ENCODE measurements around the gene TMEM52B.
A peak's percentile ranks its signal among the peaks of the same experiment; 100 is the strongest.
"Not testable (repeated sequence)": the region's sequence is repeated elsewhere in the genome, so short reads cannot be mapped to it uniquely, and the experiment has no call there.

TMEM52B gene

DNA sequence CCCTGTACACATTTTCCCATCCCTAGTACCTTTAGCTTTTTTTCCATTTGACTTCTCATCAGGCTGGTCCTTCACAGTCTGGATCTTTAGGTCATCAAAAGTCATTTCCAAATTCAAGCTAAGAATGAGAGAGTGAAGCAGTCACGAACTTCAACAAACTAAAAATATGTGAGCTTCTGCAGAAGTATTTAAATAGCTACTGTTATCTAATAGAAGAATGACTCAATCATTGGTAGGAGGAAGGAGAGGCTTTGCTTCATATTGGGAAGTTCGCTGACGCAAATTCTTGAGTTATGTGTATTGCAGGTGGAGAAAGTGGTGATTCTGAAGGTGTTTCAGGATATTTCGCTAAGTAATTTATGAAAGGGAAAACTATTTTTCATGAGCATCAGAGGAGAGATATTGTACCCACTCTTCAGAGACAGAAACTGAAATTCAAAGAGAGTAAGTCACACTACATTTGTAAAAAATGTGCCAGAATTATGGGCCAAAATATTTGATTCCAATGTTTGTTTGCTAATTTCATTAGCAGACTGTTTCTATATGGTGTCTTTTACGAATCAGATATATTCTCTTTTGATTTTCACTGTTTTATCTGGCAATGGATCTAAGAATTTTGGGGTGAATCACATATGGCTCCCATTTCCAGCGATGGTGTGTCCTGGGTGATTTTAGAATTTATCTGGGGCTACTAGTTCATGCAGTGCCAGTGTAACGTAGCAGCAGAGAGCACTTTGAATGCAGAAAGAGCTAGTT, 6.7 kb upstream of the TMEM52B start, which contains the start of gene OLR1:
Gene OLR1 (minus strand): TSS at position 160 of the 756 bp plus-strand sequence. CDS start 55 bp downstream, at position 105.
- no peak for DNase-seq

DNA sequence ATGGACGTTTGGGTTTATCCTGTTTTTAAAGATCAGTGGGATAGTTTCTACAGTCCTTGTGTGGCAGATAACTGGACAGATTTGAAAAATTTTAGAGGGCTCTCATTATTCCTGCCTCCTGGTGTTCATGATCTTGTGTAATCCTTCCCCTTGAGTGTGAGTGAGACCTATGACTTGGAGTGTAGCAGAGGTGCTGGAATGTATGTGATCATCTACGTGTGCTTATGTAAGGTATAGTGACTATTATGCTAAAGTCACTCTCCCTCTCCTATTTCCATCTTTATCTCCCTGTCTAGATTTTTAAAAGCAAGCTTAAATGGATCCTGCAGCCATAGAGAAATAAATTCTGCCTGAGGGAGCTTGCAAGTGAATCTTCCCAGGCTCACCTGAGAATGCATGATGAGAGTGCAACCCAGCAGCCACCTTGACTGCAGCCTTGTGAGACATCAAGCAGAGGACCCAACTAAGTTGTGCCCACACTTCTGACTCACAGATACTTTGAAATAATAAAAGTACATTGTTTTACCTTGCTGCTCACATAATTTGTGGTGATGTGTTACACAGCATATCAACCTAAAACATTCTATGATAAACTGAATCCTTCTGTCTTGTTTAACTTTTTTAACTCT, 3.7 kb upstream of the TMEM52B start:
- no peak for DNase-seq

DNA sequence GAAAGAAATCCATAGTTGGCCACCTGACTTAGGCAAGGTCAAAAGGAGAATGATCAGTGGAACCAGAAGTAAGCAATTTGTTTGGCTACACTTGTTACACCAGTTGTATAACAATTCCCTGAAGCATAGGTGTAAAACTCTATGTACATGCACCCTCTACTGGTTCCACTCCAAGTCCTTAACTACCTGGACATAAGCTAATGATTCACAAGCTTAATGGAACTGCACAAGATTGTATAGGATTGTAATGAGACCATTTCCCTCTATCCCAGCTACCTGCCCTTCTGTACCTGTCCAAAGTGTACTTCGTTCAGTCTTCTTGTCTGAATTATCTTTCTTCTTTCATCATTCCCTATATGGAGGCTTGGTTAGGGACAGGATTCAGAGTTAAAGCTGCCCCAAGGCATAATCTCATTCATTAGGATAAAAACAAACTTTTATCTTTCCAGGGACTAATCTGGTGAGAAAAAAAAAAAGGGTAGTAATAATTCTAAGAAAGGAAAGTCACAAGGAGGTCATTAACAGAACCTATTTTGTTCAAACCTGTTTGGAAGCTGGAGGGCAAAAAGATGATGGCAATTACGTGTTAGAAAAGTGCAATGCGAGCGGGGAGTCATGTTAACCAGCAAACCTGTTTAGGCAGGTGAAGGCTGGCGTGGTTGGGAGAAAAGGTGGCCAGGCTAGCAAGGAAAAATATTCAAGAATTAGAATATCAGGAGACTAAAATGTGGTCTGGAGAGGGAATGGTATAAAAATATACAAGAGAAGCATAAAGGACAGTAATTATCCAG, 2.8 kb upstream of the TMEM52B start:
- DNase-seq = no peak

DNA sequence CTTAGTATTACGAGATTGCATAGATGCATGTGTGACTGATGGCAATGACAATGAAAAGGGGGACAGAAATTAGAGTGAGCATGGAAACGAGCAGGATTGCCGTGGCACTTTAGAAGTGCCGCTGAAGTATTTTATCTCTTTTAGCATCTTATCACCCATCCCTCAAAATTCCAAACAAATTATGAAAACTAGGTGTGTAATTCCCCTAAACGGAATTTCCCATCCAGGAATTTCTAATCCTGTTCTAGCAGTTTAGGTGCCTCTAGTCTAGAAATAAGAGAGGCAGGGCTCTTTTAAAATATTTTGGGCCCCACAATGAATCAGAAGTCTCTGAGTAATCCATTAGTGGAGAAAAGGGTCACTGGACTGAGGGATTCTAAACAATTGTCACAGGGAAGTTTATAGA, 947 bp downstream of the TMEM52B start:
- DNase-seq = no peak

GRCh38 chr12:10182354-10183049, 3.7 kb downstream of the TMEM52B start:
- DNase-seq = no peak

GRCh38 chr12:10184261-10184843, 5.5 kb downstream of the TMEM52B start:
- DNase-seq = no peak

GRCh38 chr12:10186299-10186698, 7.5 kb downstream of the TMEM52B start:
- DNase-seq = no peak

DNA sequence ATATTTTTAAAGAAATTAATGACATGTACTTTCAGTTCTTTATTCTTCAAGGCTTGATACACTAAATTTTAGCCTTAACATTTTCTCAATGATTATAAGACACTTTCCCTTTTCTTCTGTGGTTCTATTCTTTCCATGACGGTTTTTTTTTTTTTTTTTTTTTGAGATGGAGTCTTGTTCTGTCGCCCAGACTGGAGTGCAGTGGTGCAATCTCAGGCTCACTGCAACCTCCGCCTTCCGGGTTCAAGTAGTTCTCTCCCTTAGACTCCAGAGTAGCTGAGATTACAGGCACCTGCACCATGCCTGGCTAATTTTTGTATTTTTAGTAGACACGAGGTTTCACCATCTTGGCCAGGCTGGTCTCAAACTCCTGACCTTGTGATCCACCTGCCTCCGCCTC, 8.1 kb downstream of the TMEM52B start:
- DNase-seq = not testable (repeated sequence)

- DNase-seq = no peak
Observed at GRCh38 chr12:10189653-10190052, 10.8 kb downstream of the TMEM52B start.

- peak; percentile 70 for DNase-seq
Observed at GRCh38 chr12:10190558-10191388, 11.9 kb downstream of the TMEM52B start.

GRCh38 chr12:10191865-10192264, 13.0 kb downstream of the TMEM52B start:
- DNase-seq = no peak

- no peak for DNase-seq
Observed at GRCh38 chr12:10194160-10194670, 15.4 kb downstream of the TMEM52B start.

- no peak for DNase-seq
Observed at GRCh38 chr12:10196210-10196609, 17.4 kb downstream of the TMEM52B start.

GRCh38 chr12:10197879-10198278, 19.0 kb downstream of the TMEM52B start:
- DNase-seq = no peak

- DNase-seq = not testable (repeated sequence)
Observed at GRCh38 chr12:10204495-10204894, 25.7 kb downstream of the TMEM52B start.

- DNase-seq = no peak
Observed at GRCh38 chr12:10205220-10205807, 26.5 kb downstream of the TMEM52B start.

DNA sequence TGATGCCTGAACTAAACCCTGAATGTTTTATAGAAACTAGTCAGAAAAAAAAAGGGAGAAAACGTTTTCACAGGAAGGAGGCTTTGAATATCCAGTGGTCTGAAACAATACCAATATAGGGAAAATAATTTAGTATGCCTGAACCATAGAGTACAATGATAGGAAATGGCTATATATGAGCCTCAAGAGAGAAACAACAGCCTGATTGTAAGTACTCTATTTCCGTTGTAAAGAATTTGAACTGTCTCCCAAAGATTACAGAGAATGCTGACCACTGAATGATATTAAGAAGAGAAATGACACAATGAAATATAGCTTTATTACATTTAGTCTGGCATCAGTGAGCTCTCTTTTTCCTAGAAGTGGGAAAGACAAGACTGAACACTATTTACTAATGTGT, 28.3 kb downstream of the TMEM52B start:
- no peak for DNase-seq

DNA sequence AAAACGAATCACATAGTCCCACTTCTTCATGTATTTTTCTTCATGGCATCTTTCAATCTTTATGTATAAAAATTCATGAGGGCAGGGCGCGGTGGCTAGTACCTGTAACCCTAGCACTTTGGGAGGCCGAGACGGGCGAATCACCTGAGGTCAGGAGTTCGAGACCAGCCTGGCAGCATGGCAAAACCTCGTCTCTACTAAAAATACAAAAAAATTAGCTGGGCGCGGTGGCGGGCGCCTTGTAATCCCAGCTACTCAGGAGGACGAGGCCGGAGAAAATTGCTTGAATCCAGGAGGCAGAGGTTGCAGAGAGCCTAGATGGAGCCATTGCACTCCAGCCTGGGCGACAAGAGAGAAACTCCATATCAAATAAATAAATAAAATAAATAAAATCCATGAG, 31.4 kb downstream of the TMEM52B start:
- no peak for DNase-seq

DNA sequence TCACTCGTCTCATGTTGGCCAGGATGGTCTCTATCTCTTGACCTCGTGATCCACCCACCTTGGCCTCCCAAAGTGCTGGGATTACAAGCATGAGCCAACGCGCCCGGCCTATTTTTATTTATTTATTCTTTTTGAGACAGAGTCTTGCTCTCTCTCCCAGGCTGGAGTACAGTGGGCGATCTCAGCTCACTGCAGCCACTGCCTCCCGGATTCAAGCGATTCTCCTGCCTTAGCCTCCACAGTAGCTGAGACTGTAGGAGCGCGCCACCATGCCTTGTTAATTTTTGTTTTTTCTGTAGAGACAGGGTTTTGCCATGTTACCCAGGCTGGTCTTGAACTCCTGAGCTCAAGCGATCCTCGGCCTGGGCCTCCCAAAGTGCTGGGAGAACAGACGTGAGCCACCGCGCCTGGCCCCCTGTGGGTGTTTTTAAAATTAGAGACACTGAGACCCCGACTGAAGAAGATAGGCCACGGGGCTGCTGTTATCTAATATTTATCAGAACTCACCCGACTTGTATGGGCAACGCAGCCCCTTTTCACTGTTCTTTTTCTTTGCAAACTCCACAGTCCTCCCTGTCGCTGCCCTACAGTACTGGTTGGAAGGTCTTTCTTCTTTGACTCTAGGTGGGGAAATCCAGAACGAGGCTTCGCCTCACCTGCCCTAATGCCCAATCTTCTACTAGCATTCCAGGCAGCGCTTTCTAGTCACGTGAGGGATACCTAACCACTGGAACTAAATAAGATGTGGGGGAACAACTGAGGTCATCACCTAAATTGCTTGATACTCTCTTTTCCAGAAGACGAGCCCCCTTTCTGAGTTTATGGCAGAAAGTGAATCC, 32.5 kb downstream of the TMEM52B start:
- DNase-seq = no peak
